Measurements from ENCODE around the gene SHC1.

DNA sequence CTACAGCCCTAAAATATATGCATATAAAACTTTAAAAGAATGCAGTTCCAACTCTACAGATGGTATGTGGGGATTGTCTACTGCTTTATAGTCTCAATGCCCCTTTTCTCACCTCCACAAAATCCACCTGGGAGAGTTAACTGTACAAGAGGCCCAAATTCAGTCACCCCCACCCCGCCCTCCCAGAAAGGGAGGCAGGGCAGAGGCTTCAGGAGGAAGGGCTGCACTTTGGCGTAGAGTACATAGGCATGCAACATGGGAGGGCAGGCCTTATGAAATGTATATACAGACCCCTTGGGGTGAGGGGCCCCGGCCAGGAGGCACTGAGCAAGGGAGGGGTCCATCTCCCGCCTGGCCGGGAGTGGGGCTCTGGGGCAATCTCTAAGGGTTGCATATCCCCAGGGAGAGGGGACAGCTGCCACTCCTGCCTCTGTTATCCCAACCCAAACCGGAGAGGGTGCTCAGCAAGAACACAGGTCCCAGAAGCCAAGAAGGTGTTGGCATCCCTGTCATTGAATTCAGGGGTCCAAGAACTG, 7.7 kb downstream of the SHC1 start:
- TF ChIP-seq POLR2AphosphoS5 (IDR thresholded peaks at IDR 0.05; ENCODE audit: borderline replicate concordance, low read depth, low read length) (no peak), FOXP2 (optimal IDR thresholded peaks at IDR 0.05; ENCODE audit: control extremely low read depth, extremely low read length, insufficient read depth) (no peak), EZH2 (IDR thresholded peaks at IDR 0.05) (no peak)

Data from SK-N-MC (cell line).